Hematopoietic multipotent progenitor cell treated with erythropoietin and hydrocortisone succinate and interleukin-3 and kit ligand, for 6 days (in vitro differentiated cells): ENCODE results near the gene NAA25.
A peak's percentile ranks its signal among the peaks of the same experiment; 100 is the strongest.
"Not testable (repeated sequence)": the region's sequence is repeated elsewhere in the genome, so short reads cannot be mapped to it uniquely, and the experiment has no call there.

Source experiments
- DNase-seq: peaks from one replicate; pipeline ENCODE4 v3.0.0-alpha.2; 2015

NAA25 gene

DNA sequence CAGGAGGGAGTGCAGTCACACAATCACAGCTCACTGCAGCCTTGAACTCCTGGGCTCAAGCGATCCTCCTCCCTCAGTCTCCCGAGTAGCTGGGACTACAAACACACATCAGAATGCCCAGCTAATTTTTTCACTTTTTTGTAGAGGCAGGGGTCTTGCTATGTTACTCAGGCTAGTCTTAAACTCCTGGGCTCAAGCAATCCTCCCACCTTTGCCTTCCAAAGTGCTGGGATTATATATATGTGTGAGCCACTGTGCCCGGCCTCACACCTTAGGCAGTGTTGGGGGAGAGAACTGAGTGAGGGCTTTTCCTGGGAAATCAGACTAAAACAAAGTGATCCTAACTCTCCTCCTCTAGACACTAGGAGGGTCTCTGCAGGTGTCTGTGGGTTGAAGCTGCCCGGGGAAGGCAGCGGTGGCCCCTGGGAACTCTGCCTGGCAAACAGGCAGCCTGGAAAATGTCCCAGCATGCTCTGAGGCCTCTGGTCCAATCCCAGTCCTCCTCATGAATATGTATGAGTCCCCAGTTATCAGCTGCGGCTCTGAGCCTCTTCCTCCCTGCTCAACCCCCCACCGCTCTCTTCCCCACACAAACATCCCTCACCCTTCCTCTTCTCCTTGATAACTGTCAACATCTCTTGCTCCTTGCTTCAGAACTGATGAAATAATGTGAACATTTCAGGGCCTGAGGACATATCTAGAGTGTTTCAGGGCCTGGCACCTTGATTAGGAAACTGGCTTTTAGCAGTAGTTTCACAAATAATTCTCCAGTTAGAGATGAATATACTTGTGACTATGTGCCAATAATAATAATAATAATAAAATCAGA, 7.9 kb upstream of the NAA25 start:
- peak; percentile 96 for DNase-seq

DNA sequence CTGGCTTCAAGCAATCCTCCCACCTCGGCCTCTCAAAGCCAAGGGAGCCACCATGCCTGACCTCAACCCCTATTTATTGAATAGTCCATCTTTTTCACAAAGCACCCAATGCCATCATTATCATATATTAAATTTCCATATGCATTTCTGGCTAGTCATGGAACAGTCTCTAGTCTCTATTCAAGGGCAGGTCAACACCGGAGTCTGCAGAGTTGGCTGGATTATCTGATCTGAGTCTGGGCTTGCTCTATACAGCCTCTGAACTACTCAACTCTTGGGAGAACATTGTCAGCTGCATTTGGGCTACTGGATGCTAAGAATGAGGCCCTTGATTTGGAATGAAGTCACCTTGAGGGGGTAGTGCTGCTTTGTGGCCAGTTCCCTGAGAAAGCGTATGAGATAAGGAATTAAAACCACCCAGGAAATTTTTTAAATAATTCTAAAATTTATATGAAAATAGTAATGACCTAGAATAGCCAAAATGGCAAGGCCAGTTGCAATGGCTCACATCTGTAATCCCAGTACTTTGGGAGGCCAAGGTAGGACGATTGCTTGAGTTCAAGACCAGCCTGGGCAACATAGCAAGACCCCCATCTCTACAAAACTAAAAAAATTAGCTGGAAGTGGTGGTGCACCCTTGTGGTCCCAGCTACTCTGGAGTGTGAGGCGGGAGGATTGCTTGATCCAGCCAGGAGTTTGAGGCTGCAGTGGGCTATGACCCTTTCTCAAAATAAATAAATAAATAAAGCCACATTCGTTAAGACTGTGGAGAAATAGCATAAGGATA, 6.9 kb upstream of the NAA25 start:
- peak; percentile 56 for DNase-seq

DNA sequence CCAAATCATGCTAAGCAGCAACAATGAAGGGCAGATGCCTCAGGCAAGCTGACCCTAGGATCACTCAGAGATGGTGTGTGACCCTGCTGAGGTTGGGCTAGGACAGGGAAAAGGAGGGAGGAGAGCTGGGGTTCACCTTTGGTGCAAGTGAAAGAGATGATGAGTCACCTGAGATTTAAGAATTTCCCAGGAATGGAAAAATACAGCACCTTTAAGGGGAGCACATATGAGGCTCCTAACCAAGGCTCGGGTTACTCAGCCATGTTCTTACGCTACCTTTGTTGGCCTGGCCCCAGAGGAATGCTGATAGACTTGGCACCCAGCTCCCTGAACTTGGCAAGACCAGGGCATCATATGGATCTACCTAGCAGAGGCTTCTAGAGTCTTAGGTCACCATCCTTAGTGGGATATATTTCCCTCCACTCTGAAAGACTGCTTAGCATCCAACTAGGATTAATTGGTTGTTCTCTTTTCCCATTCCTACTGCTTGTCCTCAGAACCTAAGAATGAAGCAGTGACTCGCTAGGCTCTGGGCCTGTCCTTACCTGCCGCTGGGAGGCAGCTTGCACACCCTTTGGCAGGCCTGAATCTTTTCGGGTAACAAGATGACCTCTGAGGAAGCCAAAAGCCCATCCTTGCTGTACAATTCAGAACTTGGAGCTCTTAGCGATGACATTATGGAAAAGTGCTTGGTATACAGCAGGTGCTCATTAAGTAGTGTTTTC, 4.0 kb upstream of the NAA25 start:
- DNase-seq = no peak

DNA sequence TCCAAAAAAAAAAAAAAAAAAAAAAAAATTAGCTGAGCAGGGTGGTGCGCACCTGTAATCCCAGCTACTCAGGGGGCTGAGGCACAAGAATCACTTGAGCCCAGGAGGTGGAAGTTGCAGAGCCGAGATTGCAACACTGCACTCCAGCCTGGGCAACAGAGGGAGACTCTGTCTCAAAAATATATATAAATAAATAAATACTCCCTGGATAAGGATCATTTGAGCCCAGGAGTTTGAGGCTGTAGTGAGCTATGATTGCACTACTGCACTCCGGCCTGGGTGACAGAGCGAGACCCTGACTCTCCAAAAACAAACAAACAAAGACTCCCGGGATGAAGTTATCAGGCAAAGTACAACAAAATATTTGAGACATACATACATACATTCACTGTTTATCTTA, 3.3 kb upstream of the NAA25 start:
- no peak for DNase-seq

DNA sequence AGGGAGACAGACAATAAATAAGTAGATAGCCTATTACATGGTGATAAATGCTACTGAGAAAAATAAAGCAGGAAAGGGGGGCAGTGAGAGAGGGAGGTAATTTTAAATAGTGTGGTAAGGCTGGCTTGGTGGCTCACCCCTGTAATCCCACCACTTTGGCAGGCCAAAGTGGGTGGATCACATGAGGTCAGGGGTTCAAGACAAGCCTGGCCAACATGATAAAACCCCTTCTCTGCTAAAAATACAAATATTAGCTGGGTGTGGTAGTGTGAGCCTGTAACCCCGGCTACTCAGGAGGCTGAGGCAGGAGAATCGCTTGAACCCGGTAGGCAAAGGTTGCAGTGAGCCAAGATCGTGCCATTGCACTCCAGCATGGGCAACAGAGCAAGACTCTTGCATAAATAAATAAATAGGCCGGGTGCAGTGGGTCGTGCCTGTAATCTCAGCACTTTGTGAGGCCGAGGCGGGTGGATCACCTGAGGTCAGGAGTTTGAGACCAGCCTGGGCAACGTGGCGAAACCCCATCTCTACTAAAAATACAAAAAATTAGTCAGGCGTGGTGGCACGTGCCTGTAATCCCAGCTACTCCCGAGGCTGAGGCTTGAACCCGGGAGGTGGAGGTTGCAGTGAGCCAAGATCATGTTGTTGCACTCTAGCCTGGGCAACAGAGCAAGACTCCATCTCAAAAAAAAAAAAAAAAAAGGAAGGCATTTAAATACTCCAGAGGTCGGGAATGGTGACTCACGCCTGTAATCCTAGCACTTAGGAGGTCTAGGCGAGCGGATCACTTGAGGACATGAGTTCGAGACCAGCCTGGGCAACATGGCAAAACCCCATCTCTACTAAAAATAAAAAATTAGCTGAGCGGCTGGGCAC, 2.4 kb upstream of the NAA25 start:
- DNase-seq = peak; percentile 57

DNA sequence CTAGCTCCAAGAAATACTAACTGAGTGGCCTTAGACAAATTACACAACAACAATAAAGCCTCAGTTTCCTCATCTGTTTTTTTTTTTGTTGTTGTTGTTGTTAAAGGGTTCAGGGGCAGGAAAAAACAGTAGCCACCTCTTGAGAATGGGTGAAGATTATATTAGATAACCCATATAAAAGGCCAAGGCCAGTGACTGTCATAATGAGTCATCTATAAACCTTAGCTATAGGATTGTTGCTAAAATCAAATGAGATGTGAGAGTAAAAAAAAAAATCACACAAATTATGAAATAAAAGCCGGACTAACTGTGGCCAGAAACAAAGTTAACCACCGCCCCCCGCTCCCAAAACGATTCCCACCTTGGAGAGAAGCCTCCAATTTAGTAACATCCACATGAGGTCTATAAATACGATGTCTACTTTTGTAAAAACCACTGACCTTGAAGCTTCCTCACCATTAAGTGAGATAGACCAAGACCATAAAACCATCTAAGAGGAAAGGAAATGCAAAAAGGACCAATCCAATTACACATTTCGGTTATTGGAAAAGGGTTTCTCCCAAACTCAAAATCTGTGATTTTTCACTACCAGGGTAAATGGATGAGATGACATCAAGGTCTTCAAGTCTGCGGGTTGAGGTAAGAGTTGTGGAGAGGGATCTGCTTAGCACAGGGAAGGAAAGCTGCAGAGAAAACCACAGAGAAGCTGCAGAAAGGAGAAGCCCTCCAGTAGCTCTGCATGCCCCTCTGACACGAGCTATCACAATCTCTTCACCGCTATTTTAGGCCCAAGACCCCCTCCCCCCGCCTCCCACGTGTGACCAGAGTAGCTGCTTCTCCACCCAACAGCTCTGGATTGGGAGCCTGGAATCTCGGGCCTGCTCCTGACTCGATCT, 1.0 kb downstream of the NAA25 start:
- peak; percentile 68 for DNase-seq

DNA sequence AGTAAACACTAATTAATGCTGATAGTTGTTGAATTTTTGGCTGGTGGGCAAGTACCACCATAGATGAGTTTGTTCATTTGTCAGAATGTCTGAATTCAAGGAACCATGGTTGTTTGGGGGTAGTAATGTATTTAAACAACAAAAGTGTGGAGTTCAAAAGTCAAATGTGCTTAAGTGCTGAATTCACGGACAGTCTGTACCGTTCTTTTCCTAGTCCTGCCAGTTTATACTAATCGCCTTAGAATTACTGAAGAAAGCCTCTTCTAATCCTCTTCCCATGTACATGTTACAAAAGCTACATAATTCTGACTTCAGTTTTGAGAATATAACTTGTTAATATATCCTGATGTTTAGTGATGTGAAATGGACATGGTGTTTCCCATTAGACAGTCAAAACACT, 2.7 kb downstream of the NAA25 start:
- no peak for DNase-seq

DNA sequence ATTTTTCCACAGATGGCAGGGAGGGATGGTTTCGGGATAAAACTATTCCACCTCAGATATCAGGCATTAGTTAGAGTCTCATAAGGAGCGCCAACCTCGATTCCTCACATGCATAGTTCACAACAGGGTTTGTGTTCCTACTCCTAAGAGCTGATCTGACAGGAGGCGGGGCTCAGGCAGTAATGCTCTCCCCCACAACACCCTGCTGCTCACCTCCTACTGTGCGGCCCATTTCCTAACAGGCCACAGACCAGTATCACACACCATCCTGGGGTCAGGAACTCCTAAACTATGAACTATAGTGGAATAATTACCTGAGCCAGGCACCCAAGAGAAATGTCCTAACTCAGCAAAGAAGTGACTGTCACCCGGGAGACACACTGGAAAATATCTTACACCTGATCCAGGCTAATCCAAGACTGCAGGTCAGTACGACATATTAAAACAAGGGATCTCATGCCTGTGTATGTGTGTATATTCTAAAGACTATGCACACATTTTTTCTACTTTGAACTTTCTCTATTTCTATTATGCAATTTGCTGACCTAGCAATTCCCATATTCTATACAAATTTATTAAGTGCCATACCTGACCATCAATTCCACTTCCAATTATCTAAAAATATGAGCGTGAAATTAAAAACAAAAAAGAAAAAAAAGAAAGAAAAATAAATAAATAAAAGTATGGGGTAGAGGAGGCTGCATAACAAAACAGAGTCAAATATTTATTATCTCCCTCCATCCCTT, 4.7 kb downstream of the NAA25 start:
- DNase-seq = no peak

DNA sequence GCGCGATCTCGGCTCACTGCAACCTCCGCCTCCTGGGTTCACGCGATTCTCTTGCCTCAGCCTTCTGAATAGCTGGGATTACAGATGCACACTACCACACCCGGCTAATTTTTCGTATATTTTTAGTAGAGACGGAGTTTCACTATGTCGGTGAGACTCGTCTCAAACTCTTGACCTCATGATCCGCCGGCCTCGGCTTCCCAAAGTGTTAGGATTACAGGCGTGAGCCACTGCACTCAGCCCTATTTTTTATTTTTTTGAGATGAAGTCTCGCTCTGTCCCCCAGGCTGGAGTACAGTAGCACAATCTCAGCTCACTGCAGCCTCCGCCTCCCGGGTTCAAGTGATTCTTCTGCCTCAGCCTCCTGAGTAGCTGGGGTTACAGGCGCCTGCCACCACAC, 5.8 kb downstream of the NAA25 start:
- DNase-seq = not testable (repeated sequence)

DNA sequence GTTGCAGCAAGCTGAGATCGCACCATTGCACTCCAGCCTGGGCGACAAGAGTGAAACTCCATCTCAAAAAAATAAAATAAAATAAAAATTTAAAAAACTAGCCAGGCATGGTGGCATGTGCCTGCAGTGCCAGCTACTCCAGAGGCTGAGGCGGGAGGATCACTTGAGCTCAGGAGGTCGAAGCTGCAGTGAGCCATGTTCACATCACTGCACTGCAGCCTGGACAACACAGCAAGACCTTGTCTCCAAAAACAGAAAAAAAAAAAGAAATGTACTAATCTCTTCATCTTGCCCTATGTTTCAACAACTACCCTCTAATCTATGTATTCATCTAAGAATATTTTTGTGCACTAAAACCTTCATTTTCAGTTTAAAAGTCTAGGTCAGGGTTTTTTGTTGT, 6.5 kb downstream of the NAA25 start:
- DNase-seq = no peak

DNA sequence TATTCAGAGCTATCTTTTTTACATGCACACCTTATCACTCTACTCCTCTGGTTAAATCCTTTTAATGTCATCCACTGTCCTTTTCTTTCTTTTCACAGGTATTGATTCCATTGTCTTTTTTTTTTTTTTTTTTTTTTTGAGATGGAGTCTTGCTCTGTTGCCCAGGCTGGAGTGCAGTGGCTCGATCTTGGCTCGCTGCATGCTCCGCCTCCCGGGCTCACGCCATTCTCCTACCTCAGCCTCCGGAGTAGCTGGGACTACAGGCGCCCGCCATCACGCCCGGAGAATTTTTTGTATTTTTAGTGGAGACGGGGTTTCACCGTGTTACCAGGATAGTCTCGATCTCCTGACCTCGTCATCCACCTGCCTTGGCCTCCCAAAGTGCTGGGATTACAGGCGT, 8.1 kb downstream of the NAA25 start:
- DNase-seq = not testable (repeated sequence)

DNA sequence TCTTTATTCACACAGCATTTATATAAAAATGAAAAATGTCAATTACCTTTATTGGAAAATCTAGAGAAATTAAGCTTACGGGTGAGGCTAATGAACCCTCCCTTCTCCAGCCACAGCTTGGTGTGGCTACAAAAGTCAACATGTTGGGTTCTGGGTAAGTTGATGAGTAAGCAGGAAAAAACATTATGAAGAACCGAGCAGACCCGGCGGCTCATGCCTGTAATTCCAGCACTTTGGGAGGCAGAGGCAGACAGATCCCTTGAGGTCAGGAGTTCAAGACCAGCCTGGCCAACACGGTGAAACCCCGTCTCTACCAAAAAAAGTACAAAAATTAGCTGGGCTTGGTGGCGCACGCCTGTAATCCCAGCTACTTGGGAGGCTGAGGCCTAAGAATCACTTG, 10.9 kb downstream of the NAA25 start:
- no peak for DNase-seq

DNA sequence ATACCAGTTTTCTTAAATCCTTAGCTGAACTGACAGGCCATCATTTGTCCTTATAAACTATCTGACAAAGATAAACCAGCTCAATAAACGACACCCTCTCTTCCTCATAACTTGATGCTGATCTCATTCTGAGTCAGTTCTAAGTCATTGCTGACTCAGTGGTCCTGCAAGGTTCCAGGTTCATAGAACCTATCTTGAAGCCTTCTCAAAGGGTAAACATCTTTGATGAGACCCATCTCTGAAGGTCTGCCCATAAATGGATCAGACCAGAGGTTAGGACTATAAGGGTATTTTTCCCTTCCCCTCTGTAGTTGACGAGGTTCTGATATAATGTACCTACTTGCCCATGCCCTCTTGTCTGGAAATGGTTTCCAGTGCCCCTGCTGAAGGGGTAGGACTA, 11.9 kb downstream of the NAA25 start:
- no peak for DNase-seq

DNA sequence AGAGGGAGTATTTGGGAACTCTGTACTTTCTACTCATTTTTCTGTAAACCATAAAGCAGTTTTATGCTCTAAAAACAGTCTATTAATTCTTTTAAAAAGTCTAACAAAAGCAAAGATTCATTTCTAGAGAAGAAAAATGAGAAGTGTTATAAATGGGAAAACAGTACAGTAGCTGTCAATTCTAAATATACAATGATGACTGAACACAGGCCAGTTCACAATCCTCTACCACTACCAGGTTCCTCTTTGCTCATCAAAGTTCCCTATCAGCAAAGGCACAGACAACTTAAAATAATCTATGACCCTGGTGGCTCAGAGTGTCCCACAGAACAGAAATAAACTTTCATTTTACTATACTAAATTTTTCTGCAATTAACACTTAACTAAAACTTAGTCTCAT, 12.5 kb downstream of the NAA25 start:
- peak; percentile 47 for DNase-seq

DNA sequence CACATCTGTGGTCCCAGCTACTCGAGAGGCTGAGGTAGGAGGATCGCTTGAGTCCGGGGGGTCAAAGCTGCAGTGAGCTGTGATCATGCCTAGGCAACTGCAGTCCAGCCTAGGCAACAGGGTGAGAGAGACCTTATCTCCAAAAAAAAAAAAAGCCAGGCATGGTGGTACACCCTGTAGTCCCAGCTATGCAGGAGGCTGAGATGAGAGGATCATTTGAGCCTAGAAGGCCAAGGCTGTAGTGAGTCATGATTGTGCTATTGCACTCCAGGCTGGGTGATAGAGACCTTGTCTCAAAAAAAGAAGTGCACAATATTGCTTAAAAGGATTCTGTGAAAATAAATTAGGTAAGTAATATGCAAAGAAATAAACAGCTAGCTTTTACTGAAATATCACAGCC, 17.0 kb downstream of the NAA25 start:
- no peak for DNase-seq

DNA sequence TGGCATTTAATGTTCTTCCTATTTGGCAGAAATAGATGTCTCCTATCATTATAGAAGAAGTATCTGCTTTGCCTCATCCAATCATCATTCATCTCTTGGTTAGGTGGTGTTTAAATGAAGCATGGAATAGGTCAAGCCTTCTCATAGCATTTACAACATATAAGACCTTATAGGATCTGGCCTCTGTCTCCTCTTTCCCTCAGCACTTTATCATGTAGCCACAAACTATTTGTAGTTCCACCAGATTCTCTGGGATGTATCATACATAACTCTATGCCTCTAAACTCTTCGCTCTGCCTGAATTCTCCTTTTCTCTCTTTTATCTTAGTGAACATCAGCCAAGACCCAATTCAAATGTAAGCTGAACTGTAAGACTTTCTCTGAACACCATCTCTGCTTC, 20.7 kb downstream of the NAA25 start:
- no peak for DNase-seq

DNA sequence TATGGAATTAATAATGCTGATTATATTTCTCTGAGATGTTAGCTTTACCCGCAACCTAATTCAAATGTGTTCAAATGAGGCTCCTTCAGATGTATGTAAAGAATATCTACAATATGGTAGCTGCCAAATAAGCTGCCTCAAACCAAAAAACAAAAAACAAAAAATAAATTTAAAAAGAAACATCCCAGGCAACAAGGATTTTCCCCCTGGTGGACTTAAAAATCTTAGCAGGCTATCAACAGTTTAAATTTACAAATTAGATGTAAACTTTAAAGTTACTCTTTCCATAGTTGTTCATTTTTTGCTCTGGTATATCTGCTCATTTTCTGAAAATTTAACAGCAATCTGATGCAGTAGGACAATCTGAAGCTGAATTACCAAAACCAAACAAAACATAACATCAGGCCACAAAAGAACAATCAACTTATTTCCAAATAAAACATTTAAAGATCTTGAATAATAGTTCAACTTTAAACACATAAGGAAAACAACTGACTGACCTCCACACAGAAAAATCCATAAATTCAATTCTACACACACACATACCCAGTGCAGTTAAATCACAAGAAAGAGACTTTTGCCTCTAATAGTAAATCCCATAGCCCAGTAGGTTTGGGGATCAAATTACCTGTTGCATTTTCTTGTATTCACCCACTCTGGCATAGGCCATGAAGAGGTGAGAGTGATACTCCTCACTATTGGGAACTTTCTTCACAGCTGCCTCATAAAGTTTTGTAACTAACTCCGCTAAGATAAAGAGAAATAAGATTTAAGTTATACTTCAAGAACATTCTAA, 21.3 kb downstream of the NAA25 start:
- DNase-seq = no peak

DNA sequence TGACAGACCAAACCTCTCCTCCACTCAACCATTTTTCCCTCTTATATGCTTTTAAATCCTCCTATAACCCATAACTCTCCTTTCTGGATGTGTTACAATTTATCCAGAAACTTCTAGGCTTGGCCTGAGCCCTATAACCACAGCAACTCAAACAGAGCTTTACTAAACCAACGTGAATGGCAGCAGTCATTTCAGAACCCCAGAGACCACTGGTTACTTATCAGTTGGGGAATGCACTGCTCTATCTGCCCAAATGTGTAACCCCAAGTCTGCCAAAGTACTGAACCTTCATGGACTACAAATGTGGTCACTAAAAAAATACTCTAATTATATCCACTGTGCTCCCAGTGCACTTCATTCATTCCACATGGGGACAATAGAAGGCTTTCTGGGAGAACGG, 42.0 kb downstream of the NAA25 start:
- DNase-seq = no peak

DNA sequence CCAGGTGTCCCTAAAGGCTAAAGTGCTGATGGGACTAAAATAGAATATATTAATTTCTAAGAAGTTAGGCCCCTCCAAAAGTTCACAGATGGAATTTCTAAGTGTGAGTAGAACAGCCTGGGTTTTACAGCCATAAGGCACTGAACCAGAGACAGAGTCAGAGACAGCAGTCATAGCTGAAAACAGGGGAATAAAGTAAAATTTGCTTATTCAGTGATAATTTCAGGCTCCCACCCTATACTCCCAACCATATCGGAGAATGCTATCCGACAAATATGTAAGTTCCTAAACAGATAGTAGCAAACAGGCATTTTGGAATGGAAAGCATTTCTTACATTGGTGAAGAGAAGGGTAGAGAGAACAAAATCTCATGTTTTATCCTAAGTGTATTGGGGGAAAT, 45.3 kb downstream of the NAA25 start:
- DNase-seq = no peak

DNA sequence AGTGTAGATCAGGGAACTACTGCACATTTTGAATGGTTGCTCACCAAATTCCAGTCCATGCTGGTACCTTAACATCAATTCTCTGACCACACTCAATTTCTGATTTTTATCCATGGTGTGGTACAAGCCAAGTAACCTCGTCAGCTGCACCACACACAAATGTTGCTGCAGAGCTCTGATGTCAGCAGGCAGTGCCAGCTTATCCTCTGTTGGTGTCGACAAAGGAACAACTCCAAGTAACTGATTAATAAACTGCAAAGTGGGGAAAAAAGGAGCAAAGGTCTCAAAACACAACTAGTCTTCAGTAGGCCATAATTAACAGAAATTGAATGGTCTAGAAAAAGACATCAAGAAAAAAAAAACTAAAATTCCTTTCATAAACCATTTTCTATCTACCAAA, 47.4 kb downstream of the NAA25 start:
- DNase-seq = no peak
